G401 (cell line): ENCODE results near the gene MCF2L. TPM values are rescaled to one million over a fixed set of nuclear protein-coding genes. Genes with fewer than 3 reads are reported as not detected.
"Not testable (repeated sequence)": the region's sequence is repeated elsewhere in the genome, so short reads cannot be mapped to it uniquely, and the experiment has no call there.

Experiments
- DNase-seq: peaks from one replicate; pipeline ENCODE4 v3.0.0-alpha.2; 2015; ENCODE audit warnings: low spot score
- in situ Hi-C: cut with HindIII; loops from 2 replicates; pipeline ENCODE4 v1.10.0; 2016; ENCODE audit warnings: low sequenced_read_pairs, mixed read lengths
- total RNA-seq: library from RNA; depleted of rRNA; stranded (reverse); fragments of >200 nt; shearing (Covaris generic); gene quantifications from 2 replicates; pipeline ENCODE4 v1.2.3, GENCODE V29; 2014; rRNA removed

MCF2L gene
- total RNA-seq = 2.8 and 4.7 TPM in 2 replicates

GRCh38 chr13:112968910-112969691 is at the start of gene MCF2L:
MCF2L (plus strand) TSS chr13:112969214; CDS start chr13:112969380, 166 bp downstream.
- DNase-seq = peak; percentile 88
- in situ Hi-C loops = no loop called here

- peak; percentile 56 for DNase-seq
- in situ Hi-C loops = no loop called here
Measured at GRCh38 chr13:112923962-112924361, 45.1 kb upstream of the MCF2L start.

- in situ Hi-C loops = no loop called here
- no peak for DNase-seq
Measured at GRCh38 chr13:112924365-112924764, 44.6 kb upstream of the MCF2L start.

GRCh38 chr13:112926003-112926402 is 43.0 kb upstream of the MCF2L start:
- in situ Hi-C loops = no loop called here
- DNase-seq = no peak

GRCh38 chr13:112926993-112927392 is 42.0 kb upstream of the MCF2L start:
- in situ Hi-C loops = no loop called here
- DNase-seq = no peak

- peak; percentile 57 for DNase-seq
- in situ Hi-C loops = no loop called here
Measured at GRCh38 chr13:112928020-112928971, 40.7 kb upstream of the MCF2L start.

GRCh38 chr13:112928972-112929782 is 39.8 kb upstream of the MCF2L start:
- DNase-seq = peak; percentile 44
- in situ Hi-C loops = no loop called here

- no peak for DNase-seq
- in situ Hi-C loops = no loop called here
Measured at GRCh38 chr13:112929783-112930055, 39.3 kb upstream of the MCF2L start.

- no peak for DNase-seq
- in situ Hi-C loops = no loop called here
Measured at GRCh38 chr13:112930192-112930591, 38.8 kb upstream of the MCF2L start.

GRCh38 chr13:112931028-112931934 is 37.7 kb upstream of the MCF2L start:
- in situ Hi-C loops = no loop called here
- DNase-seq = peak; percentile 91

GRCh38 chr13:112932971-112933370 is 36.0 kb upstream of the MCF2L start:
- DNase-seq = no peak
- in situ Hi-C loops = no loop called here

GRCh38 chr13:112933649-112934048 is 35.4 kb upstream of the MCF2L start:
- DNase-seq = peak; percentile 89
- in situ Hi-C loops = no loop called here

- DNase-seq = no peak
- in situ Hi-C loops = no loop called here
Measured at GRCh38 chr13:112934078-112934477, 34.9 kb upstream of the MCF2L start.

GRCh38 chr13:112938680-112939079 is 30.3 kb upstream of the MCF2L start:
- in situ Hi-C loops = no loop called here
- DNase-seq = no peak

GRCh38 chr13:112940236-112940635 is 28.8 kb upstream of the MCF2L start:
- DNase-seq = peak; percentile 99
- in situ Hi-C loops = no loop called here

- in situ Hi-C loops = no loop called here
- no peak for DNase-seq
Measured at GRCh38 chr13:112941349-112941748, 27.7 kb upstream of the MCF2L start.

- peak; percentile 78 for DNase-seq
- in situ Hi-C loops = not testable (repeated sequence)
Measured at GRCh38 chr13:112941765-112942164, 27.2 kb upstream of the MCF2L start.

- DNase-seq = peak; percentile 99
- in situ Hi-C loops = no loop called here
Measured at GRCh38 chr13:112942689-112943308, 26.2 kb upstream of the MCF2L start.
